ENCODE results near the gene DDX27.
"Not testable (repeated sequence)": the region's sequence is repeated elsewhere in the genome, so short reads cannot be mapped to it uniquely, and the experiment has no call there.

The DDX27 gene

DNA sequence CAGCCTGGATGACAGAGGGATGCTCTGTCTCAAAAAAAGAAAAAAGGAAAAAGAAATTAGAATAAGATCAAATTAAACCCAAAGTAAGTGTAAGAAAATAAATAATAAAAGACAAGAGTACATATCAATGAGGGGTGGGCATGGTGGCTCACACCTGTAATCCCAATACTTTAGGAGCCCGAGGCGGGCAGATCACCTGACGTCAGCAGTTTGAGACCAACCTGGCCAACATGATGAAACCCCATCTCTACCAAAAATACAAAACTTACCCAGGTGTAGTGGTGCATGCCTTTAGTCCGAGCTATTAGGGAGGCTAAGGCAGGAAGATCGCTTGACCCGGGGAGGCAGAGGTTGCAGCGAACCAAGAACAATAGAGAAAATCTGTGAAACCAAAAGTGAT is 16.2 kb upstream of the DDX27 start:
- DNase-seq (no peak), ATAC-seq (no peak)

DNA sequence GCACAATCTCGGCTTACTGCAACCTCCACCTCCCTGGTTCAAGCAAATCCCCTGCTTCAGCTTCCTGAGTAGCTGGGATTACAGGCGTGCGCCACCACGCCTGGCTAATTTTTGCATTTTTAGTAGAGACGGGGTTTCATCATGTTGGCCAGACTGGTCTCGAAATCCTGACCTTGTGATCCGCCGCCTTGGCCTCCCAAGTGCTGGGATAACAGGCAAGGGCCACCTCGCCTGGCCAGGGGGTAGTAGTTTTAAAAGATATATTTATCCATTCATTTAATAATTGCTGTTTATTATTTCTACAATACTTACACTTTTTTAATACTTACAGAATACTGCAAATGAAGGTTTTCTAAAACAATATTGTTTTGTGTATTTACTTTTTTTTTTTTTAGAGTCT is 15.5 kb upstream of the DDX27 start:
- DNase-seq, result no peak
- ATAC-seq, result no peak

DNA sequence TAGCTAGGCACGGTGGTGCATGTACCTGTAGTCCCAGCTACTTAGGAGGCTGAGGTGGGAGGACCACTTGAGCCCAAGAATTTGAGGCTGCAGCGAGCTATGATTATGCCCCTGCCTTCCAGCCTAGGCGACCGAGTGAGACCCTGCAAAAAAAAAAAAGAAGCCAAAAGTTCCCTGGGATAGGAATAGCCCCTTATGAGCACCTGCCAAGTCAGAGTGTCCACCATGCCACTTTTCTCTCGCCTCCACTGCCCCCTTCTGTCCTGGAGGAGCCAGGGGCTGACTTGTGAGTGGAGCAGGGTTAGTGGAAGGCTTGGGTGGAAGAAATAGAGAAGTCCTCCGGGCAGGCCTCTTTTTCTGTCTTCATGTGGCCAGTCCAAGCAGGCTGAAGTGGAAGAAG is 12.1 kb upstream of the DDX27 start:
- DNase-seq, result peak; percentile 34
- peak; percentile 57 for ATAC-seq

DNA sequence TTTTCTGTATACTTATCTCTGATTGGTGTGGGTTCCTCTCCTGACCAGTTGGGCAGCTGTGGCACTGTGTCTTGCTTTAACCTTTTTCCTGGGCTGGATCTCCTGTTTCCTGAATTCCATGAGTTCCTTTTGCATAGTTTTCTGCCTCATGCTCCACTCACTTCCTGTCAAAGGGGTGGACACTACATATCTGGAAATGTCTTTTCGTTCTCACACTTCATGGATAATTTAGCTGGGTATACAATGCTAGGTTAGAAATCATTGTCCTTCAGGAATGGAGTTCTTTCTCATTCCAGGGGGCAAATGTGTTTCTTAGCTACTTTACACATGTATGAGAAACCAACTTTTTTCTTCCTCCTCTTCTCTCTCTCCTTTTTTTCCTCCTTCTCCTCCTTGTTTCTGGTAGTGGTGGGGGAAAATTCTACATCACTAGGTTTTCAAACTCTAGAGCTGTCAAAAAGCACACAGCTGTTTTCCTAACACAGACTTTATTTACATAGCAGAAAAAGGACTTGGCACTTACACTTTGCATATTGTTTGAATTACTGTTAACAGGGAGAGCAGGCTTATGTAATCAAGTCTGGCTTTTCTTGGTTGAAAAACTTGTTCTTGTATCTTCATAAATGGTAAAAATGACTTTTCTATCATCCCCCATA is 9.0 kb upstream of the DDX27 start:
- DNase-seq (no peak), ATAC-seq (no peak)

- ATAC-seq (no peak), DNase-seq (no peak)
These were observed 8.5 kb upstream of the DDX27 start for GRCh38 chr20:49210757-49211110.

GRCh38 chr20:49214571-49214970 is 4.6 kb upstream of the DDX27 start:
- ATAC-seq, result no peak
- DNase-seq, result no peak

DNA sequence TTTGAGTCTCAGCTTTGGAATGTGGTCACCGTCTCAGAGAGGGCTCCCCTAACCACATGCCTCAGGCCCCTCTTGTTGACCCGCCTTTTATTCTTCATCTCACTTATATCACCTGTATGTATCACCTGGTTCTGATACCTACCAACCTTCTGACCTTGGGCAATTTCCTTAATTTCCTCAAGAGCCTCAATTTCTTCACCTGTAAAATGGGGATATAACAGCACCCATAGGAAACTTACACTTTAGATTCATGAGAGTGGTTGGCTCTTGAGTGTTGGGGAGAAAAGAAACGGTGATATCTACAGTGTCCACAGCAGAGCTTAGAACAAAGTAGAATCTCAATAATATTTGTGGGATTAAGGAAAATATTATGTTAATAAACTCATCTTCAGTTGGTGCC is 4.0 kb upstream of the DDX27 start:
- no peak for DNase-seq
- no peak for ATAC-seq

DNA sequence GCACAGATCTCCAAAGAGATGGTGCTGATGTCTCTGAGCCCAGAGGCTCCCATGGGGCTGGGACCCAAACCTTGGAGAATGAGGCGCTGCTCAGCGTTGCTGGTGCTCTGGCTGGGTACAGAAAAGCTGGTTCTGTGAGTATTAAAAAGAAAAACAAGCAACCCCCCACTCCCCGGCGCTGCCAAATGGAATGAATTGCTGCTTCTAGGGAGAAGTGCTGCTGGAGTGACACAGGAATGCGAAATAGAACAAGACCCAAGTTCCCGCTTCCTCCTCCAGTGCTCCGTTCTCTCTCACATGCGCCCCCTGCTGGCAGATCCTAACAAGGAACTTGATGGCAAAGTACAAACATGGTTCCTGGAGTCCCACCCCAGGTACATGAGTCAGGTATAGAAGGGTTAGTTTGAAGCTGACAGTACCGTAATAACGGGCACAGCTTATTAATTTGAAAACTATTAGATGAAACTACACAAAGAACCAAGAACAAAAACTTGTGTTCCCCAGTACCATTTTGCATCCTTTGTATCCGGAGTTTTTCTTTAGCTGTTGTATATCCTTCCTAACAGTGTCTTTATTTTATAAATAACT is 2.1 kb upstream of the DDX27 start:
- peak; percentile 98 for DNase-seq
- peak; percentile 69 for ATAC-seq

DNA sequence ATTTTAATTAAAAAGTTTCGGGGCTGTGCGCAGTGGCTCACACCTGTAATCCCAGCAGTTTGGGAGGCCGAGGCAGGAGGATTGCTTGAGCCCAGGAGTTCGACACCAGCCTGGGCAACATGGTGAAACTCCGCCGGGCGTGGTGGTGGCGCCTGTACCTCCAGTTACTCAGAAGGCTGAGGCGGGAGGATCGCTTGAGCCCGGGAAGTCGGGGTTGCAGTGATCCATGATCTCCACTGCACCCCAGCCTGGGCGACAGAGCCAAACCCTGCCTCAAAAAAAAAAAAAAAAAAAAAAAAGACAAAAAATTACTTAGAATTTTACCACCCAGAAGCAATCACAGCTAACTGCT is 501 bp upstream of the DDX27 start:
- ATAC-seq, result not testable (repeated sequence)
- DNase-seq, result peak; percentile 31

GRCh38 chr20:49219924-49220831 is 962 bp downstream of the DDX27 start:
- ATAC-seq (no peak), DNase-seq (no peak)

DNA sequence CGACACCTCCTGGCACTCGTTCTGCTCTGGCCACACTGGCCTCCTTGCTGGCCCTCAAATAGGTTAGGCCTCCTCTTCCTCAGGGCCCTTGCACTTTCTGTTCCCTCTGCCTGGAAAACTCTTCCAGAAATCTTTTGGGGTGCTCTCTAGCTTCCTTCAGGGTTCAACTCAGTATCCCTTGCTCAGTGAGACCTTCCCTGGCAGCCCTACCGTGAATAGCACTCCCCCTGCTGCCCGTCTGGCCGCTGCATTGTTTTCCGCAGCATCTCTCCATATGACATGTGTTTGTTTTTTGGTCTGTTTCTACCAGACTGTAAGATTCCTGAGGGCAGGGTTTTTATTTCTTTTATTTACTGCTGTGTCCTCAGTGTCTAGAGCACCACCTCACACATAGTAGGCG is 6.7 kb downstream of the DDX27 start:
- ATAC-seq (no peak), DNase-seq (no peak)

- ATAC-seq (no peak), DNase-seq (no peak)
These were observed 9.5 kb downstream of the DDX27 start for GRCh38 chr20:49228676-49229075.

GRCh38 chr20:49229381-49229780 is 10.2 kb downstream of the DDX27 start:
- no peak for ATAC-seq

GRCh38 chr20:49230021-49230420 is 10.8 kb downstream of the DDX27 start:
- DNase-seq (no peak), ATAC-seq (no peak)

More at GRCh38 chr20:49229381-49229780, 10.2 kb downstream of the DDX27 start:
- DNase-seq, result no peak

- ATAC-seq, result no peak
- DNase-seq, result no peak
These were observed 11.4 kb downstream of the DDX27 start for GRCh38 chr20:49230561-49231133.

GRCh38 chr20:49231471-49231870 is 12.3 kb downstream of the DDX27 start:
- ATAC-seq, result no peak

DNA sequence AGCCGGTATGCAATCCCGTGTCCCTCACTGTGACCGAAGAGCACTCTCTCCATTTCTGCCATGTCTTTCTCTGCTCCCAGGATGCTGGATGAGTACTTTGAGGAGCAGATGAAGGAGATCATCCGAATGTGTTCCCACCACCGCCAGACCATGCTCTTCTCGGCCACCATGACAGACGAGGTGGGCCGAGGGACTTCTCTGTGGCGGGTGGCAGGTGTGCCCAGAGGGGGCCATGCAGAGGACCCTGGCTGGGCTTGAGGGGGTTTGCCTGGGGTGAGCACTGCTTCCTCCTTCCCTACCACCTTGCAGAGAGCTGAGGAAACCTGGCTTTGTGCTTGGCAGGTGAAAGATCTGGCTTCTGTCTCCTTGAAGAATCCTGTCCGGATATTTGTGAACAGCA is 14.0 kb downstream of the DDX27 start:
- no peak for ATAC-seq
- DNase-seq, result no peak

More at GRCh38 chr20:49231471-49231870, 12.3 kb downstream of the DDX27 start:
- DNase-seq, result no peak

DNA sequence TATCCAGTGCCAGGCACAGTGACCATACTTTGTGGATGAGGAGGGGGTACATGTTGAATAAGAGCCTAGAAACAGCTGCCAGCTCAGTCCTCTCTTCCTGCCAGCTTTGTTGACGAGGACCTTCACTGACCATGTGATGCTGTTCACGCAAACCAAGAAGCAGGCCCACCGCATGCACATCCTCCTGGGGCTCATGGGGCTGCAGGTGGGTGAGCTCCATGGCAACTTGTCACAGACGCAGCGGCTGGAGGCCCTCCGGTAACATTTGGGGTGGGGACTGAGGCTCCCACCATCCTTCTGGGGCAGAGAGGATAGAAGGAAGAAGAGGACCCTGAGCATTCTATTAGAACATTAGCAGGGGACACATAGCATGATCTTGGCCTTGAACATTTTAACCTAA is 15.6 kb downstream of the DDX27 start:
- DNase-seq (no peak), ATAC-seq (no peak)

- DNase-seq, result no peak
- no peak for ATAC-seq
These were observed 17.1 kb downstream of the DDX27 start for GRCh38 chr20:49236301-49236700.

DNA sequence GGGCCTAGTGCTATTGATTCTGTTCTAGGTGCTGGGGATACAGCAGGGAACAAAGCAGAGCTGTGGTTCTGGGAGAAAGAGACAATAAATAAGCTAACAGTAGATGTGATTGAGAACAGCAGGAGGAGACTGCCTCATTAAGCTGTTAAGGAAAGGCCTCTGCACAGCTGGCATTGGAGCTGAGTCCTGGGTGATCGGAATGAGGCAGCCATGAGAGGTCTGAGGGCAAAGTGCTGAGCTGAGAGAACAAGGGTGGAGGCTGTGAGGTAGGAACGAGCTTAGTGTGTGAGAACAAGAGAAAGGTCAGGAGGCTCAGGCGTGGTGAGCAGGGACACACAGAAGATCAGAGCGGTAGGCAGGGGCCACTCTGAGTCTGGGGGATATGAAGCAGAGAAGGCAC is 18.3 kb downstream of the DDX27 start:
- DNase-seq (no peak), ATAC-seq (no peak)

DNA sequence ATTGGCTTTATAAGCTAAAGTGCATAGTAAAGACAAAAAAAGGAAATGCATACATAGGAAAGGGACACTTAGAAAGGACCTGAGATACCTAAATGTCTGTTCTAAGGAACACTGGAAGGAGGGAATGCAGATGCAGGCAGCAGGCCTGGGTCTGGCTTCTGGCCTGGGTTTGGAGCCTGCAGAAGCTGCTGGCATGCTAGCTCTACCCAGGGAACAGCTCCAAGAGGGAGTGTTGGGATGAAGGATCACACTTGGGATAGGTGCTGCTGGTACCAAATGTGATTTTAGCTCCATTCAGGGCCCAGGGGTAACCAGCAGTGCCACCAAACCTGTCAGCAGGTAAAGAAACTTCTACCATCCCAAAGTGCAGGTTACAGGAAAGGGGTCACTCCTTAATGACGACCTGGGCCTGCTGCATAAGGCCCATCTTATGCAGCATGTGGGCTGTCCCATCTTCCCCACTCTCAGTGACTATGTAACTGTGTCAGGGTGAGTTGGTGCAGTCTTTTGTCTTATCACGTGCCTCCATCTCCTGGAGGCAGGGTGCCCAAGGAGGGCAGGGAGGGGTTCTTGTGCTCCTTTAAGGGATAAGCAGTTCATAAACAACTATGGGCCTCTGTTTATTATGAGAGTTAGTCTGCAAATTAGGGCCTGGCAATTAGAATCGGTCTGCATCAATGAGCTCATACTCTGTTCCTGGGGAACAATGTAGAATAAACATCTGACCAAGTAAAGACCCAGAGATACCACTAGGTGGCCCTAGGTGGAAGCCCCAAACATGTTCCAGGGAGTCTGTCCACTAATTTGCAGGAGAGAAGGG is 26.9 kb downstream of the DDX27 start:
- no peak for DNase-seq

DNA sequence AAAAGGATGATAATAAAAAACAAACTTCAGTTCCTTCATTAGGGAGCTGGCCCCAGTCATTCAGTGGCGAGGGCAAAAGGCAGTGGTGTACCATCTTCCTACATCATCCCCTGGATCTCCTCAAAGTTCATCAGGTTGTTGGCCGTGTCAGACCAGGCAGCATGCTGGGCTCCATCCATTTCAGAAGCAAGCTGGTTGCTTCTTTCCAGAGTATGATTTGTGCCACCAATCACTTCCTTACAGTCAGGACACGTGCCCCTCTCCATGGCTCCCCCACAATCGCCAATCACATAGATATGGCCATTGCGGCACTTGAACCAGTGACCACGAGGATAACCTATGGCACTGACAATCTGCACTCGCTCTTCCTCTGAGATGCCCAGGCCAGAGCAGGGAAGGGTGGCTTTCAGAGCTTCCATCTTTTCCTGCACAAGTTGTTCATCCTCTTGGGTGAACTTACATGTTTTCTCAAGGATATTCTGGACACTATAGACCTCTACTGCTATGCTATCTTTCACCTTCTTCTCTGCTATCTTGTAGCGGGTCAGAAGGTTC is 28.0 kb downstream of the DDX27 start:
- DNase-seq (no peak), ATAC-seq (no peak)

More for the DNA sequence above, 26.9 kb downstream of the DDX27 start:
- ATAC-seq, result peak; percentile 54
